K562 (cell line): ENCODE measurements around the gene OGDH. TPM values are rescaled to one million over a fixed set of nuclear protein-coding genes. Genes with fewer than 3 reads are reported as not detected.

Source experiments
- ARID2 ChIP-seq: fragments of 450-650 bp; IDR thresholded peaks from 2 replicates; pipeline ENCODE4 v1.6.1; 2017; ENCODE audit warnings: antibody characterized with exemption, mild to moderate bottlenecking
- CHD2 ChIP-seq: IDR thresholded peaks from 2 replicates; pipeline ENCODE4 v1.6.1; 2011; ENCODE audit warnings: low read depth, low read length
- DDX20 ChIP-seq: fragments of 450-650 bp; IDR thresholded peaks from 2 replicates; pipeline ENCODE4 v1.6.1; 2016; ENCODE audit warnings: missing genetic modification characterization, low read depth, mild to moderate bottlenecking, missing compliant biosample characterization, moderate library complexity
- E2F3 ChIP-seq: fragments of 250-450 bp; sonication (Bioruptor Pico); IDR thresholded peaks from 2 replicates; pipeline ENCODE4 v1.4.0; 2020; ENCODE audit warnings: mild to moderate bottlenecking
- PCBP1 ChIP-seq: fragments of 200-400 bp; formaldehyde crosslinking; IDR thresholded peaks from 2 replicates; pipeline ENCODE4 v1.6.1; 2018; ENCODE audit warnings: mild to moderate bottlenecking, low read depth, low read length; ENCODE audit not compliant: poor library complexity, severe bottlenecking
- POU5F1 ChIP-seq: fragments of 150-350 bp; IDR thresholded peaks from 2 replicates; pipeline ENCODE4 v1.6.1; 2014; ENCODE audit warnings: borderline replicate concordance, low read length, low read depth, mild to moderate bottlenecking; ENCODE audit not compliant: partially characterized antibody
- SIRT6 ChIP-seq: IDR thresholded peaks from one replicate; pipeline ENCODE4 v1.6.1; 2012; ENCODE audit warnings: low read depth, mild to moderate bottlenecking, control low read depth, inconsistent platforms, low read length, moderate library complexity
- SPI1 ChIP-seq: IDR thresholded peaks from 2 replicates; pipeline ENCODE4 v1.6.1; 2011; ENCODE audit warnings: low read depth, low read length, control low read depth, borderline replicate concordance
- SREBF1 ChIP-seq: fragments of 150-350 bp; IDR thresholded peaks from 2 replicates; pipeline ENCODE4 v1.6.1; 2014; ENCODE audit warnings: antibody characterized with exemption, low read depth, low read length, borderline replicate concordance
- TAF1 ChIP-seq: IDR thresholded peaks from 2 replicates; pipeline ENCODE4 v1.6.1; 2011; ENCODE audit warnings: mild to moderate bottlenecking, low read length, moderate library complexity; ENCODE audit not compliant: insufficient read depth, control insufficient read depth, severe bottlenecking; ENCODE audit errors: extremely low read depth
- TEAD2 ChIP-seq: fragments of 450-650 bp; IDR thresholded peaks from 2 replicates; pipeline ENCODE4 v1.6.1; 2016; ENCODE audit warnings: missing genetic modification characterization, control low read depth, missing compliant biosample characterization
- WHSC1 ChIP-seq: IDR thresholded peaks from one replicate; pipeline ENCODE4 v1.6.1; 2012; ENCODE audit warnings: low read length, control low read depth, inconsistent platforms
- ZBED1 ChIP-seq: IDR thresholded peaks from 2 replicates; pipeline ENCODE4 v1.6.1; 2014
- ZNF232 ChIP-seq: sonication (generic); formaldehyde crosslinking; IDR thresholded peaks from 2 replicates; pipeline ENCODE4 v1.8.0; 2022; ENCODE audit warnings: mild to moderate bottlenecking, missing genetic modification reagents
- ZNF408 ChIP-seq: fragments of 250-450 bp; sonication (Bioruptor Pico); IDR thresholded peaks from 2 replicates; pipeline ENCODE4 v1.4.0; 2020; ENCODE audit warnings: low read depth, mild to moderate bottlenecking, moderate library complexity
- ZNF586 ChIP-seq: fragments of 450-650 bp; formaldehyde crosslinking; conservative IDR thresholded peaks from 2 replicates; pipeline ENCODE4 v1.4.0; 2020; ENCODE audit warnings: mild to moderate bottlenecking, moderate library complexity
- ZNF707 ChIP-seq: fragments of 250-450 bp; sonication (Bioruptor Pico); conservative IDR thresholded peaks from 2 replicates; pipeline ENCODE4 v1.8.0; 2022; ENCODE audit warnings: inconsistent platforms, mild to moderate bottlenecking, moderate library complexity
- ZNF76 ChIP-seq: fragments of 250-450 bp; sonication (Bioruptor Pico); IDR thresholded peaks from 2 replicates; pipeline ENCODE4 v1.4.0; 2020; ENCODE audit warnings: mild to moderate bottlenecking, moderate library complexity, borderline replicate concordance
- polyA plus RNA-seq, 8 experiments: library from polyadenylated mRNA; depleted of rRNA in 4 of 8; stranded (reverse) in 5 of 8; unstranded in 3 of 8; fragments of >200 nt; fragmentation: Nextera tagmentation in 2 of 8; fragmentation: Illumina TruSeq in 1 of 8; extraction: Ambion mirVana in 2 of 8; extraction: Trizol in 1 of 8; gene quantifications; 2 replicates each; pipeline versions ENCODE4 v1.2.1 to v1.2.3, GENCODE V29; 2011 to 2014; ENCODE audit warnings: inconsistent platforms in 1 of 8, missing spikeins in 1 of 8
- total RNA-seq, 7 experiments: library from RNA; depleted of rRNA in 6 of 7; stranded (reverse); fragments of >200 nt in 6 of 7; fragmentation: Illumina TruSeq in 2 of 7; extraction: Trizol in 2 of 7; gene quantifications; 2 replicates each; pipeline versions ENCODE4 v1.2.1 to v1.2.3, GENCODE V29; 2011 to 2021; ENCODE audit warnings: low replicate concordance in 1 of 7
- TF ChIP-seq, protein P1 (sequence below), 3 experiments: IDR thresholded peaks in 2 of 3; conservative IDR thresholded peaks in 1 of 3; 2 replicates each; pipeline ENCODE4 v1.5.1; 2011 to 2012; ENCODE audit warnings: low read length in 3 of 3, mild to moderate bottlenecking in 3 of 3, control low read depth in 2 of 3, improper control_type of control experiment in 1 of 3, inconsistent platforms in 1 of 3, low read depth in 1 of 3, mixed read lengths in 1 of 3, moderate library complexity in 1 of 3; ENCODE audit not compliant: insufficient read depth in 2 of 3
- TF ChIP-seq, protein P2 (sequence below): sonication (generic); formaldehyde crosslinking; IDR thresholded peaks from 2 replicates; pipeline ENCODE4 v1.9.0; 2022; ENCODE audit warnings: mild to moderate bottlenecking, missing genetic modification reagents
- TF ChIP-seq, protein P3 (sequence below): sonication (generic); formaldehyde crosslinking; IDR thresholded peaks from 2 replicates; pipeline ENCODE4 v1.8.0; 2022; ENCODE audit warnings: mild to moderate bottlenecking, low read depth, missing genetic modification reagents
- TF ChIP-seq, protein P4 (sequence below): sonication (generic); formaldehyde crosslinking; IDR thresholded peaks from 2 replicates; pipeline ENCODE4 v1.8.0; 2022; ENCODE audit warnings: mild to moderate bottlenecking, missing genetic modification reagents
- TF ChIP-seq, protein P5 (sequence below): sonication (generic); formaldehyde crosslinking; IDR thresholded peaks from 2 replicates; pipeline ENCODE4 v1.9.0; 2022; ENCODE audit warnings: mild to moderate bottlenecking, missing genetic modification reagents

The OGDH gene
- total and polyA plus RNA-seq, 9 of the 15 experiments (the other 6 are each of a cell fraction or from before 2014, with no cell fraction given) = 3.1 to 80.3 (median 23.5) TPM

DNA sequence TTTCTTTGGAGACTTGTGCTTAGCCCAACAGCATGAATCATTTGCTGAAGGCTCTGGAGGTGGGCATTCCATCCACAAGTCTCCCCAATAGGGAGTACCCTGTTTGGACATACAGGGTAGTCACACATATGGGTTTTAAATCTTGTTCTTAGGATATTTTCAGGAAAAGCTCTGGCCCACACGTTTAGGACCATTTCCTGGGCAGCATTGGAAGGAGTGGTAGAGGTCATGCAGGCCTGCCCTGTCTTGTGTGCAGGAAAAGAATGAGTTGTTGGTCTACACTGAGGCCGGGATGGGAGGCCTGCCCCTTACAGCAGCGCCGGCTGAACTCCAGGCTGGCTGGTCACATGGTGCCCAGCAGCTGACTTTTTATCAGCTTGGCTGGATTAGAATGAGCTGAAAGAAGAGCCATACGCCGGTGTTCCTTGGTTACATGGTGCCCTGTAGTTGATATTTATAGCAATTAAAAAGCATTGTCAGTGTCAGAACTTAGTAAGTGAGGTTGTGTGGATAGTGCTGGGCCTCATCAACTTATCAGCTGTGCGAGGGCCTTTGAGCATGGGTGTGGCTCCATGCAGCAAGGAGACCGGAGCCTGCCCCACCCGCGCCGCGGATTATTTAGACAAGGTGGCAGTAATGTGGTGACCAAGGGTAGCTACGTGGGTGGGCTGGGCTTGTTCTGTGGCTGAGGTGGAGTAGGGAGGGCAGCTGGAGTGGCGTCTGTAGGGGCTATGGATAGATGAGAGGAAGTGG is 28.6 kb downstream of the OGDH start (continued):
- TF ChIP-seq, protein P1, sequence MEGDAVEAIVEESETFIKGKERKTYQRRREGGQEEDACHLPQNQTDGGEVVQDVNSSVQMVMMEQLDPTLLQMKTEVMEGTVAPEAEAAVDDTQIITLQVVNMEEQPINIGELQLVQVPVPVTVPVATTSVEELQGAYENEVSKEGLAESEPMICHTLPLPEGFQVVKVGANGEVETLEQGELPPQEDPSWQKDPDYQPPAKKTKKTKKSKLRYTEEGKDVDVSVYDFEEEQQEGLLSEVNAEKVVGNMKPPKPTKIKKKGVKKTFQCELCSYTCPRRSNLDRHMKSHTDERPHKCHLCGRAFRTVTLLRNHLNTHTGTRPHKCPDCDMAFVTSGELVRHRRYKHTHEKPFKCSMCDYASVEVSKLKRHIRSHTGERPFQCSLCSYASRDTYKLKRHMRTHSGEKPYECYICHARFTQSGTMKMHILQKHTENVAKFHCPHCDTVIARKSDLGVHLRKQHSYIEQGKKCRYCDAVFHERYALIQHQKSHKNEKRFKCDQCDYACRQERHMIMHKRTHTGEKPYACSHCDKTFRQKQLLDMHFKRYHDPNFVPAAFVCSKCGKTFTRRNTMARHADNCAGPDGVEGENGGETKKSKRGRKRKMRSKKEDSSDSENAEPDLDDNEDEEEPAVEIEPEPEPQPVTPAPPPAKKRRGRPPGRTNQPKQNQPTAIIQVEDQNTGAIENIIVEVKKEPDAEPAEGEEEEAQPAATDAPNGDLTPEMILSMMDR (IDR thresholded peaks at IDR 0.05 in 2 of 3, conservative IDR thresholded peaks at IDR 0.05 in 1 of 3; ENCODE audit: insufficient read depth in 2 of 3, low read depth in 1 of 3, low read length in 3 of 3) = no peak
- no peak for TF ChIP-seq TEAD2 (tag)
- TF ChIP-seq, protein P2, sequence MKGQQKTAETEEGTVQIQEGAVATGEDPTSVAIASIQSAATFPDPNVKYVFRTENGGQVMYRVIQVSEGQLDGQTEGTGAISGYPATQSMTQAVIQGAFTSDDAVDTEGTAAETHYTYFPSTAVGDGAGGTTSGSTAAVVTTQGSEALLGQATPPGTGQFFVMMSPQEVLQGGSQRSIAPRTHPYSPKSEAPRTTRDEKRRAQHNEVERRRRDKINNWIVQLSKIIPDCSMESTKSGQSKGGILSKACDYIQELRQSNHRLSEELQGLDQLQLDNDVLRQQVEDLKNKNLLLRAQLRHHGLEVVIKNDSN (CRISPR knock-in tag) = peak; percentile 88
- no peak for TF ChIP-seq ZBED1
- TF ChIP-seq ZNF707 (CRISPR knock-in tag) = no peak
- no peak for TF ChIP-seq WHSC1
- TF ChIP-seq, protein P3, sequence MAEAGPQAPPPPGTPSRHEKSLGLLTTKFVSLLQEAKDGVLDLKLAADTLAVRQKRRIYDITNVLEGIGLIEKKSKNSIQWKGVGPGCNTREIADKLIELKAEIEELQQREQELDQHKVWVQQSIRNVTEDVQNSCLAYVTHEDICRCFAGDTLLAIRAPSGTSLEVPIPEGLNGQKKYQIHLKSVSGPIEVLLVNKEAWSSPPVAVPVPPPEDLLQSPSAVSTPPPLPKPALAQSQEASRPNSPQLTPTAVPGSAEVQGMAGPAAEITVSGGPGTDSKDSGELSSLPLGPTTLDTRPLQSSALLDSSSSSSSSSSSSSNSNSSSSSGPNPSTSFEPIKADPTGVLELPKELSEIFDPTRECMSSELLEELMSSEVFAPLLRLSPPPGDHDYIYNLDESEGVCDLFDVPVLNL = no peak
- TF ChIP-seq CHD2 = no peak
- no peak for TF ChIP-seq ZNF586 (CRISPR knock-in tag)
- TF ChIP-seq SREBF1 = no peak
- no peak for TF ChIP-seq ARID2
- TF ChIP-seq ZNF232 = no peak
- no peak for TF ChIP-seq SPI1
- TF ChIP-seq, protein P4, sequence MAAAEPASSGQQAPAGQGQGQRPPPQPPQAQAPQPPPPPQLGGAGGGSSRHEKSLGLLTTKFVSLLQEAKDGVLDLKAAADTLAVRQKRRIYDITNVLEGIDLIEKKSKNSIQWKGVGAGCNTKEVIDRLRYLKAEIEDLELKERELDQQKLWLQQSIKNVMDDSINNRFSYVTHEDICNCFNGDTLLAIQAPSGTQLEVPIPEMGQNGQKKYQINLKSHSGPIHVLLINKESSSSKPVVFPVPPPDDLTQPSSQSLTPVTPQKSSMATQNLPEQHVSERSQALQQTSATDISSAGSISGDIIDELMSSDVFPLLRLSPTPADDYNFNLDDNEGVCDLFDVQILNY (CRISPR knock-in tag) = no peak
- no peak for TF ChIP-seq SIRT6
- TF ChIP-seq, protein P5, sequence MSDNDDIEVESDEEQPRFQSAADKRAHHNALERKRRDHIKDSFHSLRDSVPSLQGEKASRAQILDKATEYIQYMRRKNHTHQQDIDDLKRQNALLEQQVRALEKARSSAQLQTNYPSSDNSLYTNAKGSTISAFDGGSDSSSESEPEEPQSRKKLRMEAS (CRISPR knock-in tag) = no peak
- TF ChIP-seq ZNF76 (CRISPR knock-in tag) = no peak
- no peak for TF ChIP-seq PCBP1
- no peak for TF ChIP-seq E2F3 (CRISPR knock-in tag)
- no peak for TF ChIP-seq ZNF408 (CRISPR knock-in tag)
- no peak for TF ChIP-seq TAF1
- no peak for TF ChIP-seq POU5F1
- no peak for TF ChIP-seq DDX20 (tag)
